Stimulated activated CD8-positive, alpha-beta memory T cell treated with anti-CD3 and anti-CD28 coated beads, Interleukin-4, amount 100 ng/mL, for 24 hours (primary cell): ENCODE results near the gene DLG5.

Experiments used
- DNase-seq: peaks from one replicate; pipeline ENCODE4 v3.0.0-alpha.2; 2020; ENCODE audit warnings: low read depth

DLG5 gene

DNA sequence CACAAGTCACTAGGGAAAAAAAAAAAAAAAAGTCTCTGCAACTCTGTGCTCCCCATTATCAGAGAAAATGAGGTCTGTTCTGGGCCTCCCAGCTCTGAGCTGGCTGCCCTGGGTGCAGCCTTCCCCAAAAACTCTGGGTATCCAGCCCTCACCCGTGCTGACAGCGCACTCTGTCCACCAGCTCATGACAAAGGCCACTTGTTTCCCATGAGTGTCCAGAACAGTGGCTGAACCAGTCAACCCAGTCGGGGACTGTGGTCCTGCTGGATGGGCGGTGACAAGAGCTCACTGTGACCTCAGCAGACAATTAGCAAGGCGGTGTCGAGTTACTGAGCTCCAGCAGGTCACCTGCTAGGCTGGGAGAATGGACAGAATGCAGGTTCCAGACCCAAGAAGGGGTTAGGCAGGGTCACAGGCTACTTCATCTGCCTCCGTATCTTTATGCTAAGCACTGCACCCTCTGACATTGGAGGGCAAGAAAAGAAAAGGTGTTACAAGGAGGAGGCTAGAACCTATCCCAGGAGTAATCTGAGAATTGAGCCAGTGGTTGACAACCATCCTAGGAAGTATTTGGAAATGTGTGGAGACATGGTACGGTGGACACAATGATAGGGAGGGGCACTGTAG is 37.2 kb downstream of the DLG5 start:
- no peak for DNase-seq

DNA sequence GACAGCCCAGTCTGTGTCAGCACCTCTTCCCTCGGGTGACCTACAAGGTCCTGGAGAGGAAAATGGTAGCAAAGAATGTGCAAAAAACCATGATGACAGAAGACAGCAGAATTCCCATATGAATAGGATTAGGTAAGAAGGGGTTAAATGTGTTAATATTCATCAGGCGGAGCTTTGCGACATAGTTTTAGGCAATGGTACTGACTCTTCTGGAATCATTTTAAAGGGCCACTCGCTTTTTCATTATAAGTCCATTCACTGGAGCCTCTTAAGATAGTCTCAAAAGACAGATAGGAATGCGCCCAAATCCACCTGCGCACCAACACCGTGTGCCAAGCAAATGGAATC is 38.2 kb downstream of the DLG5 start:
- no peak for DNase-seq

DNA sequence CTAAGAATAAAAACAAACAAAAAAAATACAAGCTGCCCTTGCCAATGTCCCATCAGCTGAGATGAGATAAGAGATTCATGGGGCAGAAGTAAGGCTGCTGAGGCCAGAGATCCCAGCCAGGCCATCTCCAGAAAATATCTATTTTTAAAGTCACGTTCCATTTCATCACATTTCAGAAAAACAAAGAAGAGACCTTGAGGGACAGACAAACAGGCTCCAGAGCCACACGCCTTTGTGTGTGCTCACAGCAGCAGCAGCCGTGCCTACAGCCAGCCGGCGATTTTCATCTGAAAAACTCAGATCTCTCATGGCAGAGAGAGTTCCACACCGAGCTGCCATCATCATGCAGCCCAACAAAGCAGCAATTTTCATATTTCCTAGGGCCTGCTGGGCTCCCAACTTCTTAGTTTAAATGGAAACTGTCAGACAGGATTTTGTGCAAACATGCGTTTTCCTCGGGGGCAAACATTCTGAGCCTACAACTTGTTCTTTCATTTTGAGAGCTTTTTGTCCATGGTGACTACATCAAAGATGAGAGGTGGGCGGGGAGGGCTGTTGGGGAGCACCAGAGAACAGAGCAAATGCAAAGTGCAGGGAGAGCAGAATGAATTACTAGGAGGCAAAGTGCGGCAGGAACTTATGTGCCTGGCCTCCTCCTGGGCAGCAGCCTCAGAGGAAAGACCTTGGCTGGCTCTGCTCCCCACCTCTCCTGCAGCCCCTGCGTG is 38.8 kb downstream of the DLG5 start:
- no peak for DNase-seq

DNA sequence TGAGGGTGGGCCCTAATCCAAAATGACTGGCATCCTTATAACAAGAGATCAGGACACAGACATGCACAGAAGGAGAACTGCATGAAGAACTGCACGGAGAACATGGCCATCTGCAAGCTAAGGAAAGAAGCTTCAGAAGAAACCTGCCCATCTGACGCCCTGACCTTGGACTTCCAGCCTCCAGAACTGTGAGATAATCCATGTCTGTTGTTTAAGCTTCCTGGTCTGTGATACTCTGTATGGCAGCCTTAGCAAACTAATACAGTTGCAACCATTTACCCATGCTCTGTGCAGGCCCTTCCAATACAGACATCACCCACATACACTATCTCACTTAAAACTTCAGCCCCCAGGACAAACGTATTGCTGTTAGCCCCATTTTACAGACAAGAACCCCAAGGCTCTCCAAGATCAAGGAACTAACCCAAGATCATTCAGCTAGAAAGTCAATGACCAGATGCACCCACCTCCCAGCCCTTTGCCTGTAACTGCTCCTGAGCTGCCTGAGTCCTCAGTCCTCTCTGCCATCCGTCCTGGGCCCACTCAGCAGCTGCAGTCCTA is 39.7 kb downstream of the DLG5 start:
- DNase-seq: no peak

DNA sequence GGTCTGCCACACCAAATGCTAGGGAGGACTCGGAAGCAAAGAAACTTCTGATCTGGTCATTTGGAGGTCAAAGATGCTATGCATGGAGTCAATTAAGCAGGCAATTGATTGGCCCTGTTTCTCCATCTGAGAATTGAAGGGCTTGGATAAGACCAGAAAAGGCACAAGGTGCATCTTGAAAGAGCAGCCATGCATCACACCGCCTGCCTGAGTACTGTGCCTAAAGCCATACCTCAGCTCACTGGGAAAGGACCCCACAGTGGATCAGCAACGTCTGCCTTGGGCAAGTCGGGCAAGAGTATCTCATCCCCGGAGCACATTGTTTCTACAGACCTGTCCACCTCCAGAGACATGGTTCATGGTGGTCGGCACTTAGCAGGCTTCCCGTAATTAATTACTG is 42.4 kb downstream of the DLG5 start:
- DNase-seq: no peak

DNA sequence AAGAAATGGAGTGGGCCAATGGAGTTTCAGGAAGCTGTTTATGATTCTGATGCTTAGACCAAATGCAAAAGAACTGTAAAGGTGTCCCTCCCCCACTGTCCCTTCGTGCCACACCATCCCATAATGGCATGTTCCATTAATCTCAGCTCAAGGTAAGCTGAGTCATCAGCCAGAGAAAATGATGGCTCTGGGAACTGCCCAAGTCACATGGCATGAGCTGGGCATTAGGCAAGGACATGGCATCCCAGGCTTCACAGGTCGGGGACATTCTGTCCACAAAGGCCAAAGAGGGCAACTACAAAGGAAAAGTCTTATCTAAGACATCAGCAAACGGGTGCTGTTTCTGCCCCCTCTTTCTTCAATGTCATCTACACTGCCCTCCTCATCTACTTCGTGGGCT is 44.9 kb downstream of the DLG5 start:
- DNase-seq: no peak

DNA sequence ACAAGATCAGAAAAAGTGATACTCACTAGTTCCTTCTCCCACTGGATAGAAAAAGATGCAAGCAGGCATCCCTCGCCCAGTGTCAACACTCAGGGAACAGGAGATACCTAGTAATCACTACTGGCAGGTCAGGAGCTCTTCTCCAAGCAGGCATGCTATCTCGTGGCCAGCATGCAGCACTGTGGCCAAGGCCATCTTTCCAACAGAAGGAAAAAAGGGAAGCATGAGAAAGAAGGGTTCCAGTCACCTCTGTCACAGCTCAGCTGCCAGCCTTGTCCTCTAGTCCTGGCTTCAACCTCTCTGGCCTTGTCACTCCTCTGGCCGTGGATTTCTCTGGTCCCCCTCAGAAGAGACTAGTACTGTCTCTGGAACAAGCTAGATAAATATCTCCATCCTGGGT is 45.3 kb downstream of the DLG5 start:
- DNase-seq: no peak

DNA sequence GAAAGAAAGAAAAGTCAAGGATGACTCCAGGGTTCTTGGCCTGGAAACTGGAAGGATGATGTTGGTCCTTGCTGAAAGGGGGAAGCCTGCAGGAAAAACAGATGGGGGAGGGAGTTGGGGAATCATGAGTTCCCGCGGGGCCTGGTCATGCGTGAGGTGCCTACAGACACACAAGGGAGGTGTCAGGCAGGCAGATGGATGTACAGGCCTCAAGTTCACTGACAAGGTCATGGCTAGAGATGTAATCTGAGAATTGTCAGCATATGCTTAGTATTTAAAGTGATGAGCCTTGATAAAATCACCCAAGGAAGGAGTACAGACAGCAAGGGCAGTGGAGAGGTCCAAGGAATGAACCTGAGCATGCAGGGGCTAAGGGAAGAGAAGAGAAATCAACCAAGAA is 46.8 kb downstream of the DLG5 start:
- no peak for DNase-seq

DNA sequence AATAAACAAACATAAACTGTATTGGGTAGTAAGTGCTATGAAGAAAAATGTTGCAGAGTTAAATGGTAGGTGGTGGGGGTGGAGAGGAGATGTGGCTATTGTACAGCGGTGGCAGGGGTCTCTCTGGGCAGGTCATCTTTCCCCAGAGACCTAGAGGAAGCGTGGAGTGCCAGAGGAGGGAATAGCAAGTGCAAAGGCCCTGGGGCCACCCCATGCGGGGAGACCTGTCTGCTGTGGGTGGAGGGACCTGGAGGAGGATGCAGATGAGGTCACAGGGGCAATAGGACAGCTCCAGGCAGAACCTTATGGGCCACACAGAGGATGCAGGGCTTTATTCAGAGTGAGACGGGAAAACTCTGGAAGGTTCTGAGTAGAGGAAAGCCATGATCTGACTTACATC is 47.5 kb downstream of the DLG5 start:
- no peak for DNase-seq

DNA sequence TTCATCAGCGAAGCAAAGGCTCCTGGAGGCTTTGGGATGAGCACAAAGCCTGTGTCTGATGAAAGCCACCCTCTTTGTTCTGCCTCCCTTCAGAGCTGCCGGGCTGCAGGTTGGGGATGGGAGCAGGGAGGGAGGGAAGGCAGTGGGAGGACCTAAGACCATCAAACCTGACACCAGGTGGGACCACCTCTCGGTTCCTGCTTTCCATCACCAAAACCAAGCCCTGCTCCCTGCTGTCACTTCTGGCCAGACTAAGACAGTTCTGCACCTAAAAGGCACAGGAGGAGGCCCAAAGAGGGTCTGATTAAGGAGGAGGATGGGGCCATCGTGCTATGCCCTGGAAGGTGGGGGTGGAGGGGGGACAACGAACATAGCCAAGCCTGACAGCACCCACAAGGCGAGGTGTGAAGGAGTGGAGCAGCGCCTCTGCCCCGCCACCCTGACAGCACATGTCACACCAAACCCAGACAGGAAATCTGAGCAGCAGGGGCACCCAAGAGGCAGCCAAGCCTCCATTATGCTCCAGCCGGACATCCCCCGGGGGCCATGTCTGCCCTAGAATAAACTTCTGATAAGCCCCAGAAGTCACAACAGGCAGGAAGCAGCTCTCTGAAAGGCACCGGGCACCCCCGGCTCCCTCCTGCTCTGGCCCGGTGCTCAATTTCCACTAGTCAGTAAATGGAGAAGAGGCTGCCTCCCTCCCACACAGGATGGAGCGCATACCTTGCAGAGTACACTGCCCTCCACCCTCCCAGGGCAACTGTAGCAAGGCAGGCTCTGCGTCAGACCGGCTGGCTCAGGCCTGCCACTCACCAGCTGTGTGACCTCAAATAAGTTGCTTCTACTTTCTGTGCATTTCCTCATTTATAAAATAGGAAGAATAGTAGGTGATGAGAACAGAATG is 48.9 kb downstream of the DLG5 start:
- peak; percentile 40 for DNase-seq

DNA sequence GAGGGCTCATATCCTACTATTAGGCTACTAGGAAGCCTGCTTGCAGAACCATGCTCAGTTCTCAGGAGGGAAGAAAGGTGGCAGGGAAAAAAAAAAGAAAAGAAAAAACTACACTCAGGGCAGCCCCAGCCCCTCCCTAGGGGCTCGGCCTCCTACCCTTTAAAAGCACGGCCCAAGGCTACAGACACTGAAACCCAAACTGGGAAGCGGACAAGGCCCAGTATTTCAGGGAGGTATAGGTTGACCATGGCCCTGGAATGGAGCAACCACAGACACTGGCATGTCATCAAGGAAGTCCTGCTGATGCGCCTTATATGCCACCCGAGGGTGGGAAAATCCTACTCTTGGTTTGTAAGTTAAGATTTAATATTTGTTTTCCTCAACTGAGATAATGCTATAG is 50.8 kb downstream of the DLG5 start:
- DNase-seq: no peak

DNA sequence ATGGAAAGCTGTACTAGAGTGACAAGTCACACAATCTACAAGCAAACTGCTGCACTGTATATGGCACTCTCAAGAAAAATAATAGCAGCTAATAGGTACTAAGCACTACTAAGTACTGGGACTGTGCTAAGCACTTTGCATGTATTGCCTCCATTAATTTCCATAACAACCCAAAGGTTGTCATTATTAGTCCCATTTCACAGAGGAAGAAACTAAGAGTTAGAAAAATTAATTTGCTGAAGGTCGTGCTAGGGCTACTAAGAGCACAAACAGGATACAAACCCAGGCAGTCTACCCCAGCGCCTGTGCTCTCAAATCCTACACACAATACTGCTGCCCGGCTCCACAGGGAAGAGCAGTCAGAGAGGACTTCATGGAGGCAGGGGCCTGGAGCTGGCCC is 51.7 kb downstream of the DLG5 start:
- no peak for DNase-seq

DNA sequence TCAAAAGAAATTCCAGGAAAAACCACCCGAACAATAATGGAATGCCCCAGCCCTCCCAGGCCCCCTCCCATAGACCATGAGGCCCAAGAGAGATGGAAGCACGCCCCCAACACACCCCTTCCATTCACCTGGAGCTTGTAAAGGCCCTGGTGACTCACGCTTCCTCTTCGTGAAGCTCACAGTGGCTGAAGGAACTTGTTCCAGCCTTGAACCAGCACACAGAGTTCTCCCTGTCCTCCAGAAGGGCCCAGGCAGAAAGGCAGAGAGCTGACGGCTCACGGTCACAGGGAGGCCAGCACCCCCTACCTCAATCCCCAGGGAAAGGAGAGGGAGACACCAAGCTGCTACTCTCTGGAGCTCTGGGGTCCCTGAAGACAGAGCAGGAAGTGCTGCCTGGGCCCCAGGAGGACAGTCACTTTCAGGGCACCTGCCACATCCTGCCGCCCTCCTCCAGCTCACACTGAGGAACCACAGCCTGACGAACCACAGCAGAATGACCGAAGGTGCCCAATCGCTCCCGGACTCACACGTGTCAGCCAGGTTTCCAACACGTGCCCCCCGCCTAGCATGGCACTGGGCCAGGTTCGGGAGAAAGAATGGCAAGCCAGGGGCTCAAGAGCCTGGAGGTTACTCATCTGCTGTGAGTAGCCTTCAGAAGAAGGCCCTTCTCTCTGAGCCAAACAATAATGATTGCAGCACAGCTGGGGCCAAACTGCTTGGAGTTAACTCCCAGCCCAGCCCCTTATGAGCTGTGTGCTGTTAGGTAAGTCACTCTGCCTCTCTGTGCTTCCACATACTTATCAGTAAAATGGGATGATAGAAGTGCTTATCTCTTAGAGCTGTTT is 52.8 kb downstream of the DLG5 start:
- peak; percentile 30 for DNase-seq

DNA sequence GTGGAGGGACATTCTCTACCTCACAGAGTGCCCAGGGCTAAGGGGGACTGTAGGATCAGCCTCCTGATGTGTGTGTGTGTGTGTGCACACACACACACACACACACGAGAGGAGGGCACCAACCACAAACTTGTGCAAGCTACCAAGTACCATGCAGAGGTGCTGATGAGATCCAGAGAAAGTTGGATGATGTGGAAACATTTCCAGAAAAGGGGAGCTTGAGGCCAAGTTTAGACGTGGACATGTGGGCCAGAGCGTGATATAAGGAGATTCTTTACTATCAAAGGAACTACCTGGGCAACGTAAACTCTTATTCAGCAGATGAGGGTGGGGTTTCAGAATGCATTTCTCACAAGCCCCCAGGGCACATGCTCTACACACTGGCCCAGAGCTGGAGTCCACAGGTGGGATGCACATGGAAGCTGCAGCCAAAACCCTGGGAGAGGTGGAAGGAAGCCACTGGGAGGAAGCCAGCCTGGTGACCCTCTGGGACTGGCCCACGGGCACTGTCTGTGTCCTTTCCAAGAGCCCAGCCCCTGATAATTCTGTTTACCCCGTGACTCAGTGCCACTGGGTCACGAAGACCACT is 53.5 kb downstream of the DLG5 start:
- DNase-seq: no peak

DNA sequence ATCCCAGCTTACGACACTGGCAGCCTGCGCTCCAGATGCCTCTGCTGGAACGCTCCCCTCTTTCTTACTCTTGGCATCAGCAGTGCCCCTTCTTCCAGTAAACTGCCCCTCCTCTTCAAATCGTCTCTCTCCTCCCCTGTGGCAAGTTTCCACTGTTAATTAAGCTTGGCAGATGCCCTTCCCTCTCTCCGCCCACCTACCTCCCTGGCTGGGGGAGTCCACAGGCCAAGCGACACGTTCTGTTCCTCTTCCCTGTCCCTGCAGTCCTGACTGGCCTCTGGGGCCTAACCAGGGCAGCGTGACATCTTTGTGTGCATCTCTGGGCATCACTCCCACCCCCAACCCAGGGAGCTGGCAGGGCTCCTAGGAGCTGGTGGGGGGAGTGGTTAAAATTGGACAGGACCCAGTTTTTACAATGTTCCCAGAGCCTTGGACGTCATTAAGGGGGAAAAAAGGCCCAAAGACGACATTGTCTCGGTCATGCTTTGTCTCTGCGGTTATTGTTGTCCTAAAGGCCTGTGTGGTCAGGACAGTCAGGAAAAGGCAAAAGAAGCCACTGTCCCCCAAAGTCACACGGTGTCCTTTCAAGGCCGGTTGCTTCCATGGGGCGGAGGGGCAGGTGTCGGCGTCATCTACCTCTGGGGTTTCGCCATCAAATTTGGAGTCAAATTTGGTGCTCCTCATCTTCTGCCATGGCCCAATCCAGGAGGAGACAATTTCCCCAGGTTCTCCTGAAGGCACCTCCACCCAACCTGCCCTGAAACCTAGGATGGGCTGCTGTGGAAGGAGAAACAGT is 54.2 kb downstream of the DLG5 start:
- no peak for DNase-seq

DNA sequence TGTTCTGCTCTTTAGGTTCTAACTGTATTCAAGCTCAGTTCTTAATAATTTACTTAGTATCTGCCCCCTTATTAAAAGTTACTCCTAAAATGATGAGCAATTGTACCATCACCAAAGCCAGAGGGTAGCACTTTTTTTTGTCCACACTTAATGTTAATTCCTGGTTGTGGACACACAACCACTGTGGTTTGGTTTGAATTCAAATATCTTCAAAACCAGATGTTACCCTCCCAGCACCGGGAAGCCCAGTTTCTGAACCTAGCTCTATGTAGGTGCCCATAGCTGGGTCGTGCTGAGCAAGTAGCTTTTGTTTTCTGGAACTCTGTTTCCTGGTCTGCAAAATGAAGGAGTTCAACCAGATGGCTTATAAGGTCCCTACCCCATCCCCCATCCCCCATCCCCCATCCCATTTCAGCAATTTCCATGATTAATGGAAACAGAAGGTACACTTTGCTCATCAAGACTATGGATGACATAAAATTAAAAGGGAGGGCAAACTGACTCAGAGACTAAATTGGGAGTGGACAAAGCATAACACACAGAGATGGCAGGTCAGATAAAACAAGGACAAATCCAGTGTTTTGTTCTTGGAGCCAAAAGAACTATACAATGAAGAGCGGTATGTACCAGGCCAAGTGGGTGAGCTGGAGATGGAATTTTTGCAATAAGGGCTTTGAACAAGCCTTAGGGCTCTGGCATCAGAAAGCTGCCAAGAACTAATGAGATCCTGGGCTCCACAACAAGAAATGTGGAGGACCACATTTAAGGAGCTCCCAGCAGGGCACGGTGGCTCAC is 56.7 kb downstream of the DLG5 start:
- no peak for DNase-seq

DNA sequence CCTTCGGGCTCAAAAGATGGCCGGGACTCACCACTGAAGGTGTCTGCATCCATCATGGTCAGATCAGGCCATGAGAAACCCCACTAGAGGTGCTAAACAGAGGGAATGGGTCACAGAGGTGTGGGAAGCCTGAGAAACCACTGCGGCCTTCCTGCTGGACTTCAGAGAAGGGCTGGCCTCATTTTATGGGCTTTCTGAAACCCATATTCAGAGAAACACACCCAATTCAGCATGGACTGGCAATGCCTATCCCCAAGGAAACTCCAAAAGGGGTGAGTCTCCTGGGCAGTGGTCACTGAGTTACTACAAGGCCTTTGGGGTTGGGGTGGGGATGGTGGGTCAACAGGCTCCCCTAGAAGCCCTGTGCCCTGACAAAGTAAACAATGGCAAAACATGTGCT is 58.0 kb downstream of the DLG5 start:
- DNase-seq: no peak

DNA sequence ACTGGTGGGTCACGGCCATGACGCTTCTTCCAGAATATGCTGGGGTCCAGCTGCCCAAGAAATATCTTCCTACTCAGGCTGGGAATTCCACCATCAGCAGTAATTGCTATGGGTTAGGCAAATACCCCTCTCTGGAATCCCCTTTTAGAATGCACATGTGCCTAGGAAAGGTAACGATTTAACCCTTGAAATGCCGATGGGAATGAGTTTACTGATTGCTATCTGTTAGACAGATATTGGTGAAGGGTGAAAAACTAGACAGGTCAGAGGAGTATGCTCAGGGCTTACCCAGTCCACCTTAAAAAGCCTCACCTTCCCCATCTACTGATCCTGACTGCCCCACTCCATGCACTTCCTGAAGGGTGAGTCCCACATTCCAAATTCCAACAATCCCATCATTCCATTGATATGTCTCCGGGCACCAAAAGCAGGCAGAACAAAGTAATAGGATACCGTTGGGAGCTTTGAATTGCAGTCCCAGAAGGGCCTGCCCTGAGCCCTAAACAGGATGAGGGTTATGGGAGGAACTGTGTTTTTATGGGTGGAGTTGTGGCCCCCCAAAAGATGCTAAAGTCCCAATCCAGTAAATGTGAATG is 59.3 kb downstream of the DLG5 start:
- DNase-seq: no peak

DNA sequence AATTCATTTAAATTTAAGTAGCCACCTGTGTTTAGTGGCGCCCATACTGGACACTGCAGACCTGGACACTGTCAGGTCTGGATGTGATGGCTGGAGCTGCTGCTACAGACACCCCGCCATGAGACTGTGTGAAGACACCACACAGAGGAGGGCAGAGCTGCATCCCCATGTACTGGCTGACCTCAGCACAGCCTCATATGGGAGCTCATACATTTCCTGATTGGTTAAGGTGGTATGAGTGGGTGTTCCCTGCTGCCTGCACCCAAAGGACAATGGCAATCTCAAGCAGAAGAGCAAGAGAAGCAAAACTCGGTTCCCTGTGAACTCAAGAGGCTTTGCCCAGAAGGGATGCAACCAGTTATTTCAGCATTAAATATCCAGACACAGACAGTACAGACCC is 60.0 kb downstream of the DLG5 start:
- DNase-seq: no peak
